ENCODE data around the gene RFTN1.

RFTN1 gene

DNA sequence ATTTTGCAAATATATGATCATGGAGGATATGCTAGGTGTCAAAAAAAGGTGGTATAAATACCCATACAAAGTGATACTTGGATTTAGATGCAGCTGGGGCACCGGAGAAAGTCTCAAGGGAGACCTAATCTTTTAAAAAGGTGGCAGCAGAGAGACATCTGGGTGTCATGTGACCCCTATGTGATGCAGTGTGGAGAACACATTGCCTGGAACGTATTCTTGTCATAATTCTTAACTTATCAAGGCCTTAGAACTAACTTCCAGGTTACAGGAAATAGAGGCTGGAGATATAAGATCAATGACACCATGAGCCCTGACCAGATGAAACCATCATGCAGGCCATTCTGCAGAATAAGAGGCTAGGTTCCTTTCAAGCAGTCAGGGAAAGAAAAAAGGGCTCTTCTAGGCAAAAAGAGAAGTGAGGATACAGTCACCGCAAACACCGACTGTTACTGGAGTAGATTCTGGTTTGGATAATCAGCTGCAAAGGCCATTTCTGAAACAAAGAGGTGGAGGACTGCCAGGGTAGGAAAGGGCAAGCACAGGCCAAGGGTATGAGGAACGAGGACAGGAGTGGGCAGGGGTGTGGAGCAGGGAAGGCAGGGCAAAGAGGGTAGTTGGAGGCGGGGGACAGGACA is 147.9 kb downstream of the RFTN1 start:
- DNase-seq (ENCODE audit: low spot score in 2 of 2) (no peak), ATAC-seq (replicated peaks; ENCODE audit: extremely low read depth, poor library complexity, severe bottlenecking) (no peak)
- Mint-ChIP-seq H3K4me1 (peaks cover 50% of the 10 kb centered on the region), H3K9me3 (no peaks in the 10 kb centered on the region), H3K27ac (ENCODE audit: low read depth) (peak overlapping the region; percentile 42), H3K4me3 (no peak overlapping the region), H3K27me3 (no peaks in the 10 kb centered on the region), H3K36me3 (ENCODE audit: insufficient read depth) (peaks cover 23% of the 10 kb centered on the region)

DNA sequence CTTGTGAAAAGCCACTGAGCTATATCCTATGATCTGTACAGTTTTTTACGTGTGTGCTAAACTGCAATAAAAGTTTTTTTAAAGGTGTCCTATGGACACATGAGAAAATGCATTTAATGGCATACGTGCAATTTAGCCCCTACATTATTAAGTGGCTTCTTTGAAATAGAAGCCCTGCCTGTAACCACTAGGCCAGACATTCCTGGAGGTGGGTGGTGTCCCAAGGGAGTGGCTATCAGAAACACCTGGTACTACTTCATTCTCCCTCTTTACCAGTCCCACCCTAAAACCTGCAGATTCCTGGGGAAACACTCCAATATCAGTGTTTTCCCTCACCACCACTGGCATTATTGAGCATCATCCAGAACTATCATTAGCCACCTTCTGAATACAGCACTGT is 148.5 kb downstream of the RFTN1 start:
- no peak overlapping the region for H3K4me3 Mint-ChIP-seq
- H3K4me1 Mint-ChIP-seq = peaks cover 46% of the 10 kb centered on the region
- no peak for DNase-seq (ENCODE audit: low spot score in 2 of 2)
- H3K27me3 Mint-ChIP-seq = no peaks in the 10 kb centered on the region
- H3K36me3 Mint-ChIP-seq (ENCODE audit: insufficient read depth) = peaks cover 19% of the 10 kb centered on the region
- no peaks in the 10 kb centered on the region for H3K9me3 Mint-ChIP-seq
- no peak overlapping the region for H3K27ac Mint-ChIP-seq (ENCODE audit: low read depth)
- ATAC-seq (replicated peaks; ENCODE audit: extremely low read depth, poor library complexity, severe bottlenecking) = no peak

DNA sequence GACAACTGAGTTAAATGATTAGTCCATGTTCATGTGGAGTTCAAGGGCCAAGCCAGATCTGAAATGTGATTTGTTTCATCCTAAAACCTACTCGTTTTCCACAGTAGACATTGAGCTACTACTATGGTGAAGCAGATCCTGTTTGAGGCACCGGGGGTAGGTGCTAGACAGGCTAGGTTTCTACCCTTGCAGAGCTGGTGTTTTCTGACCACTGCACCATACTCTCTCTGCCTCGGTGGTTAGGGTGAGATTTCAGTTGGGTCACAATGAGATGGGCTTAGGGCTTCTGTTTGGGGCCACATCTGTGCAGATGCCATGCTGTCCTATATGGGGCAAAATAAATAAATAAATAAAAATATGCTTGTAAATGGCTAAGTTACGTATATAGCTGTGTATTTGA is 149.2 kb downstream of the RFTN1 start:
- peaks cover 43% of the 10 kb centered on the region for H3K4me1 Mint-ChIP-seq

DNA sequence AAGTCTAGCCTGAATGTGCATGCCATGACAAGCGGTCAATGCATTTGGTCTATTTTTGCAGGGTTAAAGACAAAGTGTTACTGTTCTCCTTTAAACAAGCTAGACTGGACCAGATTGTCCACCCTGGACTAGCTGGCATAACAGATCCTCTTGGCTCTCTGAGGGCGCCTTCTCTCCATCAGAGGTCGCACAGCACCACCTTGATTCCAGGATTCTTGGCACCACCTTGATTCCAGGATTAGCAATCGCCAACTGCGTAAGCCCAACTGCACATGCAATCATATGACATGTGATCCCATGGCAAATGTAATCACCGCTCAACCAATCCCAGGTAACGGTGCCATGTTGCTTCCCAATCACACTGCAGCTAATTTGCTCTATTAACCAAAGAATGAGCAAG is 149.9 kb downstream of the RFTN1 start:
- peaks cover 15% of the 10 kb centered on the region for H3K36me3 Mint-ChIP-seq (ENCODE audit: insufficient read depth)
- no peak overlapping the region for H3K27ac Mint-ChIP-seq (ENCODE audit: low read depth)
- H3K4me1 Mint-ChIP-seq = peaks cover 43% of the 10 kb centered on the region

More for the DNA sequence above, 149.2 kb downstream of the RFTN1 start:
- Mint-ChIP-seq H3K27me3 (no peaks in the 10 kb centered on the region), H3K9me3 (no peaks in the 10 kb centered on the region), H3K4me3 (no peak overlapping the region), H3K27ac (ENCODE audit: low read depth) (no peak overlapping the region), H3K36me3 (ENCODE audit: insufficient read depth) (peaks cover 16% of the 10 kb centered on the region)
- DNase-seq (ENCODE audit: low spot score in 2 of 2) (no peak), ATAC-seq (replicated peaks; ENCODE audit: extremely low read depth, poor library complexity, severe bottlenecking) (peak; percentile 58)

DNA sequence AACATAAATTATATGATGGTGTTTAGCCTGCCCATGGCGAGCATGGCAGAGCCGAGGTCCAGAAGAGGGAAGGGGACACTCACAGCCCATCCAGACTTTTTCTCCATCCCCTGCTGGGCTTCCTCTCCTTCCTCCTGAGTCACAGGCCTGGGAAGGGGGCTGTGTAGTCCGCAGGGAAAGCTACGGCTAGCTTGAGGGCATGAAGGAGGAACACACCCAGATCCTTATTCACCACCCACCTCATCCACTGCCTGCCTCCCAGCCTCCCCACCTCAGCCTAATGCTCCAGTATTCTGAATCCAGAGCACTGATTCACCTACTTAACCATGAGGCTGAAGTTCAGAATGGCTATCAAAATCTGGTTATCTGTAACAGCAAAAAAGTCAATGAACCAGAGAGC is 150.7 kb downstream of the RFTN1 start:
- peak overlapping the region; percentile 11 for H3K27ac Mint-ChIP-seq (ENCODE audit: low read depth)
- no peaks in the 10 kb centered on the region for H3K9me3 Mint-ChIP-seq
- peaks cover 43% of the 10 kb centered on the region for H3K4me1 Mint-ChIP-seq
- H3K4me3 Mint-ChIP-seq = no peak overlapping the region
- peaks cover 15% of the 10 kb centered on the region for H3K36me3 Mint-ChIP-seq (ENCODE audit: insufficient read depth)
- H3K27me3 Mint-ChIP-seq = no peaks in the 10 kb centered on the region
- ATAC-seq (replicated peaks; ENCODE audit: extremely low read depth, poor library complexity, severe bottlenecking) (no peak), DNase-seq (ENCODE audit: low spot score in 2 of 2) (no peak)

More for the DNA sequence above, 149.9 kb downstream of the RFTN1 start:
- DNase-seq (ENCODE audit: low spot score in 2 of 2) (no peak), ATAC-seq (replicated peaks; ENCODE audit: extremely low read depth, poor library complexity, severe bottlenecking) (no peak)
- Mint-ChIP-seq H3K9me3 (no peaks in the 10 kb centered on the region), H3K27me3 (no peaks in the 10 kb centered on the region), H3K4me3 (no peak overlapping the region)

DNA sequence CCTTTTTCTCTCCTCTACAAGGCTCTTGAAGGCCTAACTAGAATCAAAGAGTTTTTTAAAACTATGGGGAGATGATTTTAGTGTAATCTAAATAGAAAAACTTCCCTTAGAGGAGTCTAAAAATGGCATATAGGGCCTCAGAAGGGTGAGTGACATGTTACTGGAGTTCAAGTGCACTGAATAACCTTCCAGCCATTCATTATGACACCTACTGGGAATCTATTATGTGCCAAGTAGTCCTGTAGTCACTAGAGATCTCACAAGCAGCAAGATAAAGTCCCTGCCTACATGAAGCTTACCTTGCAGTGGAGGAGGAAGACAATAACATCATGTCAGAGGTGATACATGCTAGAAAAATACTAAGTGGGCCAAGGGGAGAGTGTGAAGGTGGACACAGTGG is 152.4 kb downstream of the RFTN1 start:
- H3K9me3 Mint-ChIP-seq = no peaks in the 10 kb centered on the region
- DNase-seq (ENCODE audit: low spot score in 2 of 2) = no peak
- peaks cover 19% of the 10 kb centered on the region for H3K36me3 Mint-ChIP-seq (ENCODE audit: insufficient read depth)
- H3K27me3 Mint-ChIP-seq = no peaks in the 10 kb centered on the region
- peaks cover 49% of the 10 kb centered on the region for H3K4me1 Mint-ChIP-seq
- ATAC-seq (replicated peaks; ENCODE audit: extremely low read depth, poor library complexity, severe bottlenecking) = no peak
- H3K4me3 Mint-ChIP-seq = no peak overlapping the region
- H3K27ac Mint-ChIP-seq (ENCODE audit: low read depth) = peak overlapping the region; percentile 30

DNA sequence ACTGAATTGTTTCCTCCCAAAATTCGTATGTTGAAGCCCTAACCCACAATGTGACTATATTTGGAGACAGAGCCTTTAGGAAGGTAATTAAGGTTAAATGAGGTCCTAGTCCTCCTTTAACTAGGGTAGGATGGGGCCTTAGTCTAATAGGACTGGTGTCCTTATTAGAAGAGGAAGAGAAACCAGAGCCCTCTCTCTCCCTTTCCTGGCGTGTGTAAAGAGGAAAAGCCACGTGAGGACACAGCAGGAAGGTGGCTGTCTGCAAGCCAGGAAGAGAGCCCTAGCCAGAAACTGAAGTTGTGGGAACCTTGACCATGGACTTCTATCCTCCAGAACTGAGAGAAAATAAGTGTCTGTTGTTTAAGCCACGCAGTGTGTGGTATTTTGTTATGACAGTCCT is 154.2 kb downstream of the RFTN1 start:
- Mint-ChIP-seq H3K27ac (ENCODE audit: low read depth) (peak overlapping the region; percentile 44), H3K36me3 (ENCODE audit: insufficient read depth) (peaks cover 26% of the 10 kb centered on the region)
- no peak for DNase-seq (ENCODE audit: low spot score in 2 of 2)

DNA sequence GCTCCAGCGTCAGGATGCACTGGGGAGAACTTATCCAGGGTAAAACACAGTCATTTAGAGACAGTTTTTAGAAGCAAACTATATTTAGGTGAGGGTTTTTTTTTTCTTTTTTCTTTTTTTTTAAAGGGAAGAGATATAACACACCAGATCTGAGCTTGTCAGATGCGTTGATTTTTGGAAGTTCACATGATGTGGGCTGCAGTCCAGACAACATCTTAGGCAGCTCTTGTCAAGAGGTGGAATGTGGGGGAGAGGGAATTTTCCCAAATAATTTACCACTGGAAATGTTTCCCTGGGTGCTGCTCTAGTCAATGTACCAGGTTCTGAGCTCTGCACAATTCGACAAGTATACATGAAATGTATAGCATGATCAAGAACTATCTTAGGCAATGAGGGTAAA is 155.2 kb downstream of the RFTN1 start:
- Mint-ChIP-seq H3K4me3 (no peak overlapping the region), H3K36me3 (ENCODE audit: insufficient read depth) (peaks cover 22% of the 10 kb centered on the region), H3K27ac (ENCODE audit: low read depth) (peak overlapping the region; percentile 44), H3K4me1 (peaks cover 35% of the 10 kb centered on the region), H3K27me3 (no peaks in the 10 kb centered on the region), H3K9me3 (no peaks in the 10 kb centered on the region)
- no peak for ATAC-seq (replicated peaks; ENCODE audit: extremely low read depth, poor library complexity, severe bottlenecking)
- no peak for DNase-seq (ENCODE audit: low spot score in 2 of 2)

More for the DNA sequence above, 154.2 kb downstream of the RFTN1 start:
- Mint-ChIP-seq H3K4me3 (no peak overlapping the region), H3K4me1 (peaks cover 40% of the 10 kb centered on the region), H3K9me3 (no peaks in the 10 kb centered on the region), H3K27me3 (no peaks in the 10 kb centered on the region)
- no peak for ATAC-seq (replicated peaks; ENCODE audit: extremely low read depth, poor library complexity, severe bottlenecking)

DNA sequence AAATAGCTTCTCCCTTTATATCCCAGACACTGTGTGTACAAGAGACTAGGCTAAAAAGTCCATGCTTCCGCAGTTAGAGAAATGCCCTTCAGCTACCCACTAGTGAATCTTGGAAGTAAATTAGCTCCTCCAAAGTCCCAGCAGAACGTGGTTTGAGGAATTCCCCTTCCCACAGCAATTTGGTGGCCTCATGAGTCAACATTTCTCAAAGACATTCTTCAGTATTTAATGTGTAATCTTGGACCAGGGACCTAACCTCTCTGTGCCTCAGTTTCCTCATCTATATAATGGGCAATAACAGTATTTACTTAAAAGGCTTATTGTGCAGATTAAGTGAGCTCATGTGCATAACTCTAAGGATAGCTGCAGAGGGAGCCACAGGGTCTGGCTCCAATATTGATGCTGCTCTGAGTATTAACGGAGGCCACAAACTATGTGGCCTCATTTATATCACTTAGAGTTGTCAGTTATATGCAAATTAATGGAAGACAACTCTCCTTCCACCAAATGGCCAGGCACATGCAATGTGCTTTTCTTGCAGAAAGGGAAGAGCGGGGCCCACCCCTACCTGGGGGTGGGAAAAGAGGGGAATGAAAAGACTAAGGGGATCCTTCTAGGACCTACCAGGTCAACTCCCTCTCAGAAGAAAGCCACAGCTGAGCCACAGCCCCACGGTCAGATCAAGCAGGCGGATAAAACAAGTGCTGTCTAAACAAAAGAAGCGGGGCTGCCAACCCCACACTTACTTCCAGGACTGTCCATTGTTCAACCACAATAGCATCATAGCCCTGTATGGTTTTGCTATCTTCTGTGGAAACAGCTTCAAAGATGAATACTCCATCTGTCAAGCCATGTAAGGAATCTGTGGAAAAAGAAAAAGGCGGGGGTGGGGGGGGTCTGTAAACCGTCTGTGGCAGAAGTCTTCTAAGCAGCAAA is 156.0 kb downstream of the RFTN1 start:
- no peaks in the 10 kb centered on the region for H3K27me3 Mint-ChIP-seq
- ATAC-seq (replicated peaks; ENCODE audit: extremely low read depth, poor library complexity, severe bottlenecking) (no peak), DNase-seq (ENCODE audit: low spot score in 2 of 2) (no peak)
- peaks cover 31% of the 10 kb centered on the region for H3K4me1 Mint-ChIP-seq
- no peak overlapping the region for H3K27ac Mint-ChIP-seq (ENCODE audit: low read depth)
- peaks cover 22% of the 10 kb centered on the region for H3K36me3 Mint-ChIP-seq (ENCODE audit: insufficient read depth)
- no peak overlapping the region for H3K4me3 Mint-ChIP-seq
- H3K9me3 Mint-ChIP-seq = no peaks in the 10 kb centered on the region

DNA sequence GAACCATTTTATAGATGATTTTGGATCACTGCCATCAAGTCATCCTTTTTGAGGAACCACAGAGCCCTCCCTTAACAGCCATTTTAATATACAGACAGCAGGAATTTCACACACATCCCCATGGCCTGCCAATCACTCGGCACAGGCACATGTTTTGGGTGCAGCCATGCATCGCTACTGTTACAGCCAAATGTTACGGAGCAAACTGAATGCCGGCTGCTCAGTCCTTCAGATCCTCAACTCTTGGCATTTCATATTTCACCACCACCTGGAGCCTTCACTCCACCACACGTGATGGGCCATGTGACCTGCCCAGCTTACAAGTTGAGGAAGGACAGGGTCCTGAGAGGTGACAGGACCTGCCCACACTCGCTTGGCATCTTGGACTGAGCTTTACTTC is 157.7 kb downstream of the RFTN1 start:
- Mint-ChIP-seq H3K9me3 (no peaks in the 10 kb centered on the region), H3K27ac (ENCODE audit: low read depth) (no peak overlapping the region), H3K27me3 (no peaks in the 10 kb centered on the region), H3K4me3 (no peak overlapping the region), H3K4me1 (peaks cover 20% of the 10 kb centered on the region), H3K36me3 (ENCODE audit: insufficient read depth) (peaks cover 19% of the 10 kb centered on the region)
- no peak for ATAC-seq (replicated peaks; ENCODE audit: extremely low read depth, poor library complexity, severe bottlenecking)
- DNase-seq (ENCODE audit: low spot score in 2 of 2) = no peak

DNA sequence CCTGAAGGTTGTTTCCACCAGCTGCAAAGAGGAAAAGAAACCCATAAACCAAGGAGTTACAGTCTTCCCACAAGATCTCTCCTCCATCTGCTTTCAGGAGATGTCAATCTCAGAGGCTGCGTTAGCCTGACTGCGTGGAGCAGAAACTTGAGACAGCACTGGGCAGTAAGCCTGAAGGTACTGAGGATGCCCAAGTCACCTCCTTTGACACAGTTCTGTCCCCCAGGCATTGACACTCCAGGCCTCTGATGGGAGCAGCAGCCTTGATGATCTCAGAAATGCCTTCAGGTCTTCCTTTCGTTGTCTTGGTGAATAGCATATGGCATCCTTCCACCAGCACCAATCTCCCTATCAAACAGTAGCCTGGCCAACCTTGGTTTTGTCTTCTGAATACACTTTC is 159.2 kb downstream of the RFTN1 start:
- Mint-ChIP-seq H3K4me3 (no peak overlapping the region), H3K36me3 (ENCODE audit: insufficient read depth) (peaks cover 26% of the 10 kb centered on the region), H3K4me1 (peaks cover 20% of the 10 kb centered on the region), H3K27me3 (no peaks in the 10 kb centered on the region), H3K9me3 (no peaks in the 10 kb centered on the region), H3K27ac (ENCODE audit: low read depth) (peak overlapping the region; percentile 16)
- DNase-seq (ENCODE audit: low spot score in 2 of 2) (no peak), ATAC-seq (replicated peaks; ENCODE audit: extremely low read depth, poor library complexity, severe bottlenecking) (no peak)

DNA sequence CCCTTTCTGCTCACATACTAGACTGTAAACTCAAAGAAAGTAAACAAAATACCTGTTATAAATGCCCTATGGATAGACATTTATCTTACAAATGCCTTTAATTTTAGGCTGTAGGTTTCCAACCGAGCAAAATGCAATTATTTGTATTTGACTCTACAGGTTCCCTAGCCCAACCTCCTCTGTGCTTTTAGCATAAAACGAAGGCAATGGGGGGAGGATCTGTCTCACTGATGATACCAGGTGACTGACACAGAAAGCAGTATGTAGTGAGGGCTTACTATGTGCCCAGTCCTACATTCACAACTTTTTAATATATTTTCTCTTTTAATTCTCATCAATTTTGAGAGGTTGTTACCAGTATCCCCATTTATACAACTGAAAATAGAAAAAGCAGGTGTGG is 161.1 kb downstream of the RFTN1 start:
- Mint-ChIP-seq H3K4me1 (peaks cover 30% of the 10 kb centered on the region), H3K4me3 (no peak overlapping the region), H3K36me3 (ENCODE audit: insufficient read depth) (peaks cover 30% of the 10 kb centered on the region), H3K27me3 (no peaks in the 10 kb centered on the region), H3K27ac (ENCODE audit: low read depth) (peak overlapping the region; percentile 36), H3K9me3 (no peaks in the 10 kb centered on the region)
- ATAC-seq (replicated peaks; ENCODE audit: extremely low read depth, poor library complexity, severe bottlenecking) (no peak), DNase-seq (ENCODE audit: low spot score in 2 of 2) (no peak)
